Astrocyte (in vitro differentiated cells and primary cell): ENCODE results near the gene TMCC1.

Source experiments
- EZH2 ChIP-seq: IDR thresholded peaks from 2 replicates; pipeline ENCODE4 v1.6.1; 2012; ENCODE audit warnings: mild to moderate bottlenecking, low read length, inconsistent platforms; ENCODE audit not compliant: insufficient read depth
- TF ChIP-seq, protein P1 (sequence below): IDR thresholded peaks from 2 replicates; pipeline ENCODE4 v1.5.1; 2011; ENCODE audit warnings: low read depth, mild to moderate bottlenecking, inconsistent platforms, low read length, moderate library complexity; ENCODE audit not compliant: insufficient read depth

DNA sequence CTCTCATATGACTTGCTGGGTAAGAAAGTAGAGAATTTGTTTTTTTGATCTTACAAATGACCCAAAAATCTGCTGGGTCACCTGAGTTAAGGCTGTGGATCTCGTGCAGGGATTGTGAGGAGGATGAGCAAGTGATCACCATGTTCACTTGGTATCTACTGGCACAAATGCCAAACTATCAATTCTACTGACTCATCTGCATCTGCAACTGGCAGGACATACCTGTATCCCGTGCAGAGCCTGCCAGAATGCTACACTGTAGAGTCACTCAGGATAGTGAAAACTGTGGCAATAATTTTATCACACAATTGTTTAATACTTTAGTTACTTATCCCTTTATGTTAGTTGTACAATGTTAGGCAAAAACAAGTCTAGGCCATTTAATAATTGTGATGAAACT, 157.4 kb downstream of the TMCC1 start:
- TF ChIP-seq, protein P1, sequence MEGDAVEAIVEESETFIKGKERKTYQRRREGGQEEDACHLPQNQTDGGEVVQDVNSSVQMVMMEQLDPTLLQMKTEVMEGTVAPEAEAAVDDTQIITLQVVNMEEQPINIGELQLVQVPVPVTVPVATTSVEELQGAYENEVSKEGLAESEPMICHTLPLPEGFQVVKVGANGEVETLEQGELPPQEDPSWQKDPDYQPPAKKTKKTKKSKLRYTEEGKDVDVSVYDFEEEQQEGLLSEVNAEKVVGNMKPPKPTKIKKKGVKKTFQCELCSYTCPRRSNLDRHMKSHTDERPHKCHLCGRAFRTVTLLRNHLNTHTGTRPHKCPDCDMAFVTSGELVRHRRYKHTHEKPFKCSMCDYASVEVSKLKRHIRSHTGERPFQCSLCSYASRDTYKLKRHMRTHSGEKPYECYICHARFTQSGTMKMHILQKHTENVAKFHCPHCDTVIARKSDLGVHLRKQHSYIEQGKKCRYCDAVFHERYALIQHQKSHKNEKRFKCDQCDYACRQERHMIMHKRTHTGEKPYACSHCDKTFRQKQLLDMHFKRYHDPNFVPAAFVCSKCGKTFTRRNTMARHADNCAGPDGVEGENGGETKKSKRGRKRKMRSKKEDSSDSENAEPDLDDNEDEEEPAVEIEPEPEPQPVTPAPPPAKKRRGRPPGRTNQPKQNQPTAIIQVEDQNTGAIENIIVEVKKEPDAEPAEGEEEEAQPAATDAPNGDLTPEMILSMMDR: no peak
- no peak for TF ChIP-seq EZH2
